ENCODE measurements around the gene STIM2. TPM values are rescaled to one million over a fixed set of nuclear protein-coding genes. Genes with fewer than 3 reads are reported as not detected.

The STIM2 gene
- polyA plus RNA-seq, 3 donors: 8.6 to 16.5 (median 8.8) TPM

- peaks cover 0 to 10% (median 7%) of the 10 kb centered on the region in 7 donors for H3K9me3 Mint-ChIP-seq
- H3K27ac Mint-ChIP-seq: no peak overlapping the region
- TF ChIP-seq CTCF (IDR thresholded peaks at IDR 0.05): no peak
- H3K27me3 Mint-ChIP-seq (ENCODE audit: low read depth in 3 of 3): peaks cover 0 to 4% (median 1%) of the 10 kb centered on the region in 3 donors
- peaks cover 0 to 8% of the 10 kb centered on the region in 2 donors for H3K4me1 ChIP-seq (ENCODE audit: control insufficient read depth in 1 of 2, insufficient read depth in 2 of 2, low read length in 2 of 2)
- no peak overlapping the region for H2AFZ ChIP-seq (ENCODE audit: insufficient read depth, low read depth, low read length, poor library complexity, severe bottlenecking)
- no peak overlapping the region for H3K4me3 Mint-ChIP-seq
- H4K20me1 ChIP-seq (ENCODE audit: insufficient read depth, low read length): no peaks in the 10 kb centered on the region
- peaks cover 10% of the 10 kb centered on the region for H3K4me1 Mint-ChIP-seq
- no peak overlapping the region for H3K4me3 ChIP-seq (replicated peaks in 1 of 3; ENCODE audit: low read depth in 2 of 3, low read length in 3 of 3)
- no peak overlapping the region for H3K9ac ChIP-seq (ENCODE audit: insufficient read depth, low read length, poor library complexity, severe bottlenecking)
- no peak overlapping the region for H3K4me2 ChIP-seq (replicated peaks; ENCODE audit: extremely low read depth, low read length, poor library complexity, severe bottlenecking)
- H3K36me3 Mint-ChIP-seq: peaks cover 0 to 1% of the 10 kb centered on the region in 2 donors
- 88% methylated on average over 1 of the region's 1 CpG for WGBS (ENCODE audit: insufficient coverage)
- peaks cover 0 to 11% of the 10 kb centered on the region in 2 donors for H3K9me3 ChIP-seq (replicated peaks in 1 of 2; ENCODE audit: control insufficient read depth in 1 of 2, insufficient read depth in 1 of 2, low read length in 2 of 2)
- H3K27ac ChIP-seq (ENCODE audit: low read depth in 1 of 2, low read length in 2 of 2): no peak overlapping the region
- H3K36me3 ChIP-seq (replicated peaks in 1 of 2; ENCODE audit: control insufficient read depth in 1 of 2, insufficient read depth in 2 of 2, low read length in 2 of 2): no peaks in the 10 kb centered on the region
- H3K79me2 ChIP-seq (ENCODE audit: insufficient read depth, low read length): no peaks in the 10 kb centered on the region
- no peaks in the 10 kb centered on the region for H3K27me3 ChIP-seq (ENCODE audit: control insufficient read depth in 2 of 2, insufficient read depth in 2 of 2, low read length in 2 of 2)
- intact Hi-C loops (cut with micrococcal nuclease): no loop called here
- no peak for DNase-seq
Observed at GRCh38 chr4:26836539-26836938, 24.1 kb upstream of the STIM2 start.

- H3K27me3 ChIP-seq (ENCODE audit: control insufficient read depth in 2 of 2, insufficient read depth in 2 of 2, low read length in 2 of 2): no peaks in the 10 kb centered on the region
- intact Hi-C loops (cut with micrococcal nuclease): no loop called here
- H3K9me3 ChIP-seq (replicated peaks in 1 of 2; ENCODE audit: control insufficient read depth in 1 of 2, insufficient read depth in 1 of 2, low read length in 2 of 2): peaks cover 0 to 11% of the 10 kb centered on the region in 2 donors
- no peak overlapping the region for H3K4me3 ChIP-seq (replicated peaks in 1 of 3; ENCODE audit: low read depth in 2 of 3, low read length in 3 of 3)
- Mint-ChIP-seq H3K4me3 (no peak overlapping the region), H3K36me3 (peaks cover 0 to 1% of the 10 kb centered on the region in 2 donors), H3K27ac (no peak overlapping the region), H3K9me3 (peaks cover 0 to 10% (median 7%) of the 10 kb centered on the region in 7 donors), H3K4me1 (peaks cover 12% of the 10 kb centered on the region), H3K27me3 (ENCODE audit: low read depth in 3 of 3) (peaks cover 0 to 4% (median 3%) of the 10 kb centered on the region in 3 donors)
- H3K4me1 ChIP-seq (ENCODE audit: control insufficient read depth in 1 of 2, insufficient read depth in 2 of 2, low read length in 2 of 2): peaks cover 9 to 15% of the 10 kb centered on the region in 2 donors
- DNase-seq: no peak
- H3K9ac ChIP-seq (ENCODE audit: insufficient read depth, low read length, poor library complexity, severe bottlenecking): no peak overlapping the region
- H3K27ac ChIP-seq (ENCODE audit: low read depth in 1 of 2, low read length in 2 of 2): no peak overlapping the region
- H3K4me2 ChIP-seq (replicated peaks; ENCODE audit: extremely low read depth, low read length, poor library complexity, severe bottlenecking): no peak overlapping the region
- no peaks in the 10 kb centered on the region for H3K36me3 ChIP-seq (replicated peaks in 1 of 2; ENCODE audit: control insufficient read depth in 1 of 2, insufficient read depth in 2 of 2, low read length in 2 of 2)
- H4K20me1 ChIP-seq (ENCODE audit: insufficient read depth, low read length): no peaks in the 10 kb centered on the region
- 53% methylated on average over 3 of the region's 8 CpGs for WGBS (ENCODE audit: insufficient coverage)
- no peak for TF ChIP-seq CTCF (IDR thresholded peaks at IDR 0.05)
- H3K79me2 ChIP-seq (ENCODE audit: insufficient read depth, low read length): no peaks in the 10 kb centered on the region
- H2AFZ ChIP-seq (ENCODE audit: insufficient read depth, low read depth, low read length, poor library complexity, severe bottlenecking): no peak overlapping the region
Observed at GRCh38 chr4:26837993-26838842, 22.4 kb upstream of the STIM2 start.
